Midbrain (tissue), 1 donor: ENCODE data around the gene POLR3E.
"Not testable (repeated sequence)": the region's sequence is repeated elsewhere in the genome, so short reads cannot be mapped to it uniquely, and the experiment has no call there.

ENCODE experiments used
- DNase-seq: peaks from one replicate; lab custom pipeline; 2025; lab: John Stamatoyannopoulos, UW

POLR3E gene

GRCh38 chr16:22293137-22294106 lies 3.8 kb upstream of the POLR3E start:
- no peak for DNase-seq

- DNase-seq: no peak
Observed at GRCh38 chr16:22296225-22297113, 740 bp upstream of the POLR3E start.

DNA sequence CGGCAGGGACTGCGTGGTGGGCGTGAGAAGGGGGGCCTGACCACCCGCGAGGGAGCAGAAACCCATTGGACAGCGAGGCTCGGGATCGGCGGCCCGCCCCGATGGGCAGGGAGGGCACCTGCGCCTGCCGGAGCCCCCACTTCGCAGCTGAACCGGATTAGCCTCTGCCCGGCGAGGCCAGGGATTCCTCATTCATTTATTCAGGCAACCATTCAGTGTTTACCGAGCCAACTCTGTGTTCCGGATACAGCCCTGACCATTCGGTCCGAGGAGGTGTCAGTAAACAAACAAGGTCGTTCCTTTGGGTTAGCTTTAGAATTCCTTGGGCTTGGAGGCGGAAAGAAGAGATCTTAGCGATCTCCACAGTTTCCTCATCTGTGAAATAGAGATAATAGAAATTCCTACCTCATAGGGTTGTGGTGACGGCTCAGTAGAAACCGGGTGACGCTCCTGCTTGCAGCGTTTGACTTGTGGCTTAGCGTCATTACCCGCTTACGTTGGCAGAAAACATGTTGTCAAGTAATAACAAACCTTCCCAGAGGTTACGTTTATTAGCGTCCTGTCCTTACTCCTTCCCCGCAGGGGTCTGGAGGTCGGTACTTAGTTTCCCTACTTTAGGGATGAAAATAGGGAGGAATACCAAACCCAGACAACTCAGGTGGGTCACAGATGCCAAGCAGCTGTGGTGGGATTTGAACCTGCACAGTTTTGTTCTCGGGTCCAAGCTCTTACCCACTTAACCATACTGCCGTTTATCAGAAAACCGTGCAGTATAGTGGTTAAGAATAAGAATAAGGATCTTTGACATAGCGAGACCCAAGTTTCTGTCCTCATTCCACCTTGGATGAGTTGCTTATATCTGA lies 893 bp downstream of the POLR3E start:
- peak; percentile 70 for DNase-seq

GRCh38 chr16:22299036-22299435 lies 1.8 kb downstream of the POLR3E start:
- no peak for DNase-seq

GRCh38 chr16:22300427-22301071 lies 3.3 kb downstream of the POLR3E start:
- peak; percentile 78 for DNase-seq

- DNase-seq: not testable (repeated sequence)
Observed at GRCh38 chr16:22301423-22301822, 4.2 kb downstream of the POLR3E start.

DNA sequence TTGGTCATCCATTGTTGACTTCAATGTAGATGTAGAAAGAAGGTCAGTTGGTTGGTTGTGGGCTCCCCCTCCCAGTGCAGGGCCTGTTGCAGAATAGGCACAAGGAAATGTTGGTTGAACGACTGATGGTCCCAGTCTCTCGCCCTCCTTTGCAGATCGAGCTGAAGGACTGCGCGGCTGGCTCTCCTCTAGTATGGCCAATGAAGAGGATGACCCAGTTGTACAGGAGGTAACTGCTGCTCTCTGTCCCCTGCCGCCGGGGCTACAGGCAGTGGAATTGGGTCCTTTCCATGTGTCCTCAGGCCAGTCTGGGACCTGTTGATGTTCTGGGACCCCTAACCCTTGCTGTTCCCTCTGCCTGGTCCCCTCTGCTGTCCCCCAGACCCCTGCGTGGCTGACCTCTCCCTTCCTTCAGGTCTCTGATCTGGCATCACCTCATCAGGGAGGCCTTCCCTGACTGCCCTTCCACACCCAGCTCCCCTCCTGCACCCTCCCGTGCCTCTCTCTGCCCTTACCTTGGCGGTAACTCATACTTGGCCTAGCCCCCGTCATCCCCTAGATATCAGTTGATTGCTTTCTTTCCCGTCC lies 5.7 kb downstream of the POLR3E start:
- no peak for DNase-seq

DNA sequence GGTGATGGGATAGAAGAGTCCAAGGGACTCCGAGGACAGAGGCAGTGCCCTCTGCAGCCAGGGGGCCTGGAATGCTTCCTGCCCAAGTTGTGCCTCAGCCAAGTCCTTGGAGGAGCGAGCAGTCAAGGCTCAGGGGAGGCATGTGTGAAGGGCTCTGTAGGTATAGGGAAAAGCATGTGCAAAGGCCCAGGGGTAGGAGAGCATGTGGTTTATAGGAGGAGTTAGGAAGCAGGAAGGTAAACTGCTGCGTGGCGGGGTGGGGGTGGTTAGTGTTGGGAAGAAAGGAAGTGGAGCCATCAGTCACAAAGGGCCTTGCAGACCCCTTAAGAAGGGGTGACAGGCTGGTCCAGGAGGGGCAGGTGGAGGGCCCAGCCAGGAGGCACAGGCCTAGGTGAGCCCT lies 7.2 kb downstream of the POLR3E start:
- no peak for DNase-seq

DNA sequence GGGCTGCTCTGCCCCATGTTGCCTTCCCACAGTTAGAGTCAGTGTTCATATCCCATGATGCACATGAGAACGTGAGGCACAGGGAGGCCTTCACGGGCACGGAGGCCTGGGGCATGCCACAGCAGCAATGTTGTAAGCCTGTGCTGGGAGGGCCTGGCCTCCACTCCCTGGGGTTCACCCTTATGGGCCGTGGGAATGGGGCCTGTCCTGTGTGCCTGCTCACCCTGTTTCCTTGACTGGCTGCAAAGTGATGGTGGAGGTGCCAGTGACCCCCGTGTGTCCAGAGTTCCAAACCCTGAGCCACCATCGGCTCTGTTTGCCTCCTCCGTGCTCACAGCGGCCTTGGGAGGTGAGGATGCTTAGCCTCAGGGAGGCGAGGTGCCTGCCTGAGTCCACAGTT lies 9.6 kb downstream of the POLR3E start:
- DNase-seq: no peak

DNA sequence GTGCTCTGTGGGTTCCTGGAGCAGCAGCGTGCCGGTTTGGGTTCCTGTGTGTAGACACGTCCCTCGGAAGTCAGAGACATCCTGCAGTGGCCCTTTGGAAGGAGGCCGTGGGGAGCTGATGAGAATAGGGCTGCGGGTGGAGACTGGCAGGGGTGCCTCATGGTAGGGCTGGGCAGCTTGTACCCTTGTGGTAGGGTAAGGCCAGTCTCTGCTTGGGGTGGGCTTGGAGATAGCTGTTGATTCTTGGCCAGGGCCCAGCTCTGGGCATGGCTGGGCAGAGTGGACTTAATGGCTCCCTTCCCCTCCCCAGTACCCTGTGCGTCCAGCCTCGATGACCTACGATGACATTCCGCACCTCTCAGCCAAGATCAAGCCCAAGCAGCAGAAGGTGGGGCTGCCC lies 10.6 kb downstream of the POLR3E start:
- no peak for DNase-seq

- DNase-seq: no peak
Observed at GRCh38 chr16:22308824-22309520, 11.8 kb downstream of the POLR3E start.

DNA sequence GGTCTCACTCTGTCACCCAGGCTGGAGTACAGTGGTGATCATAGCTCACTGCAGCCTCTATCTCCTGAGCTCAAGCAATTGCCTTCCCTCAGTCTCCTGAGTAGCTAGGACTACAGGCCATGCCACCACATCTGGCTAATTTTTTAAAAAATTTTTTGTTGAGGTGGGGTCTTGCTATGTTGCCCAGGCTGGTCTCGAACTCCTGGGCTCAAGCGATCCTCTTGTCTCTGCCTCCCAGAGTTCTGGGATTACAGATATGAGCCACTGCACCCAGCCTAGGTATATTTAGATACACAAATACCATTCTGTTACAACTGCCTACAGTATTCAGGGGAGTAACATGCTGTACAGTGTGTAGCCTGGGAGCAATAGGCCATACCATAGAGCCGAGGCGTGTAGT lies 14.3 kb downstream of the POLR3E start:
- DNase-seq: no peak

DNA sequence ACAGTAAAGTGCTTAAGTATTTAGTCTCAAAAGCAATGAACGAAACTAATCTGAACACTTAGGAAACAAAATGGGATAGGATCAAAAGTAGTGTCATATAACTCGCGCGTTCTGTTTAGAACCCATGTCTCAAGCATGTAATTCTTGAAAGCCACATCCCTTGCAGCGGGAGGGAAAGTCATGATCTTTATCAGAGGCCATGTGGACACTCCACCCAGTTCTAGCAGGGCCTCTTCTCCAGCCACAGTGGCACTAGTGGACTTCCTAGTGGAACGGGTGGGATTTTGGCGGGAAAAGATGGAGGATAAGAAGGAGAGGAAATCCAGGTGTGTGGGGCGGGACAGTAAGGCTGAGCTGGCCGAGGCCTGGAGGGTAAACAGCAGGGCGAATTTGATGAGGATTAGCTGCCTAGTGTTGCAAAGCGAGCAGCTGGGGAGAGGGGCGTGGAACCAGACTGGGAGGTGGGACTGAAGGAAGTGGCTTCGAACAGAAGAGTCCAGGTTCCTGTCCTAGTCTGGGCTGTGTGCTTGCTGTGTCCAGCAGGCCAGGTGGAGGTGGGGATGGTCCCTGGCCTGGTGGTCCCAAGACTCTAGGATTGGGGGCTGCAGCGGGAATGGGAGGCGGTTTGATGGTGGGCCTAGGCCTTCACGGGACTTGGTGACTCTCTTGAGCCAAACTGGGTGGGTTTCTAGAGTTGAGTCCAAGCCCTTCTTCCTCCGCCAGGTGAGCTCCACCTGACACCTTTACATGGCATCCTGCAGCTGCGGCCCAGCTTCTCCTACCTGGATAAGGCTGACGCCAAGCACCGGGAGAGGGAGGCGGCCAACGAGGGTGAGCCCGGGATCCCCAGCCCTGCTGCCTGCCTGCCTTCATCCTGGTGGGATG lies 15.9 kb downstream of the POLR3E start:
- no peak for DNase-seq

- no peak for DNase-seq
Observed at GRCh38 chr16:22313876-22314470, 16.8 kb downstream of the POLR3E start.

GRCh38 chr16:22314661-22315626 lies 17.7 kb downstream of the POLR3E start:
- DNase-seq: no peak

DNA sequence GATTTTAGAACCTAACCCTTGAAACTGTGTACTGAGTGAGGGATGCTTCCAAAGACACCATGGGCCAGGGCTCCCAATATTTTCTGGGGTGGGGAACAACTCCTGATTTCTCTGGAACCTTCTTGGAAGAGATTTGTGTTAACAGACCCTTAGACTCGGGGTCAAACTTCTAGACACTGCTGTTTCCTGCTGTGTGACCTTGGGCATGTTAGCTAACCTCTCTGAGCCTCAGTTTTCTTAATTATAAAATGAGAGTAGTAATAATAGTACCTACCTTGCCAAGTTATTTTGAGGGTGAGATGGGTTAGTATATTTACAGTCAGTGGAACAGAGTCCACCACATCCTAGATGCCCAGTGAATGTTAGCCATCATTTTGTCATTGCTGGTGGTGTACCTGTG lies 18.8 kb downstream of the POLR3E start:
- no peak for DNase-seq

- DNase-seq: no peak
Observed at GRCh38 chr16:22316411-22316811, 19.2 kb downstream of the POLR3E start.
